ENCODE measurements around the gene TRERF1. TPM values are rescaled to one million over a fixed set of nuclear protein-coding genes. Genes with fewer than 3 reads are reported as not detected.

The TRERF1 gene
- total RNA-seq, 4 donors from 2014 or later, result 3.3 to 4.9 (median 3.8) TPM

DNA sequence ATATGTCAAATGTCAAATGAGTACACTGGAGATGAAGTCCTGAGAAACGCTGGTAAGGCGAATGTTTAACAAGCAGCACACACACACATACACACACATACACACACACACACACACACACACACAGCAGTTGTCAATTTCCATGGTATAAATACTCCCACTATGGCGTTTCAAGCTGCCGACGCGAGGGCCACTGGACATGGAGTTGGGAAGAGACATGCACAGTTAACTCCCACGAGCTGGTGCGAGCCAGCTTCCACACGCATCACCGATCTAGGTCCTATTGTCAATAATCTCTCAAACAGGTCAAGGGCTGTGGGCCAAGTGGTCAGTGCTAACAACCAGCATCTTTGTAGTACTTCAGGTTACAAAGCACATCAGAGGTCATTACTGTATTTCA, 58.9 kb downstream of the TRERF1 start:
- TF ChIP-seq, protein P1, sequence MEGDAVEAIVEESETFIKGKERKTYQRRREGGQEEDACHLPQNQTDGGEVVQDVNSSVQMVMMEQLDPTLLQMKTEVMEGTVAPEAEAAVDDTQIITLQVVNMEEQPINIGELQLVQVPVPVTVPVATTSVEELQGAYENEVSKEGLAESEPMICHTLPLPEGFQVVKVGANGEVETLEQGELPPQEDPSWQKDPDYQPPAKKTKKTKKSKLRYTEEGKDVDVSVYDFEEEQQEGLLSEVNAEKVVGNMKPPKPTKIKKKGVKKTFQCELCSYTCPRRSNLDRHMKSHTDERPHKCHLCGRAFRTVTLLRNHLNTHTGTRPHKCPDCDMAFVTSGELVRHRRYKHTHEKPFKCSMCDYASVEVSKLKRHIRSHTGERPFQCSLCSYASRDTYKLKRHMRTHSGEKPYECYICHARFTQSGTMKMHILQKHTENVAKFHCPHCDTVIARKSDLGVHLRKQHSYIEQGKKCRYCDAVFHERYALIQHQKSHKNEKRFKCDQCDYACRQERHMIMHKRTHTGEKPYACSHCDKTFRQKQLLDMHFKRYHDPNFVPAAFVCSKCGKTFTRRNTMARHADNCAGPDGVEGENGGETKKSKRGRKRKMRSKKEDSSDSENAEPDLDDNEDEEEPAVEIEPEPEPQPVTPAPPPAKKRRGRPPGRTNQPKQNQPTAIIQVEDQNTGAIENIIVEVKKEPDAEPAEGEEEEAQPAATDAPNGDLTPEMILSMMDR (IDR thresholded peaks at IDR 0.05; ENCODE audit: low read depth), result no peak

DNA sequence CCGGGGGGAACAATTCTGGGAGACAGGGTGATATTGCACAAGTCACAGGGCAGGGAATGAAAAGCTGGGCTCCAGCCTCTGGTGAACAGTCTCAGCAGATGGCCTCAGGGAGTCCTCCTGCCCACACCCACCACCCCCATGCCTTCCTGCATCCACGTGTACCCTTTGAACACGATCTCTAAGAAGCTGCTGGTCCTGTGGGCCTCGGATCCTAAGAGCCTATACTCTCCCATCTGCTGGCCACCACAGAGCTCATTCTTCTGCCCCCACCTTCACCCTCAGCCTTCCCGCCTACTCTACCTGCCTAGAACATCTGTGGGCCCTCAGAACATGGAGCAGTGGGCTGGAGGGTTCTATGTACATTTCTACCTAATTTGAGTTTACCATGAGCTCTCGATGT, 60.3 kb downstream of the TRERF1 start:
- TF ChIP-seq, protein P1 (IDR thresholded peaks at IDR 0.05; ENCODE audit: low read depth), result no peak

- TF ChIP-seq, protein P1 (IDR thresholded peaks at IDR 0.05; ENCODE audit: low read depth), result no peak
These were observed 61.3 kb downstream of the TRERF1 start for GRCh38 chr6:42390228-42390934.

GRCh38 chr6:42389736-42390135, 62.0 kb downstream of the TRERF1 start:
- TF ChIP-seq, protein P1 (IDR thresholded peaks at IDR 0.05; ENCODE audit: low read depth), result no peak

DNA sequence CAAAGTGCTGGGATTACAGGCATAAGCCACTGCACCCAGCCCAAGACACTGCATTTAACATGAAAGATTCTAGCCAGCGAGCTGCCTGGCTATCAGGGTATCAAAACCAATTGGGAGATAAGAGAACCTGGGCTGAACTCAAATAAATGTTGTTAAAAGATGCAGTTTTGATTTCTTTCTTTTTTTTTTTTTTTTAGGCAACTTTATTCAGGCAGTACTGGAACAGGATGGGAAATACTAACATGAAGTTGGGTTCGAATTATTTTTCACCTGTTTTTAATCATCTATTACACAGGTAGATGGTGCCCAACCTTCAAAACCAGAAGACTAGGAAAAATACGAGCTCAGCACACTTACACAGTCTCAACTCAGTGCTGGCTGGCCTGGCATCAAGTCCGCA, 63.7 kb downstream of the TRERF1 start:
- TF ChIP-seq, protein P1 (IDR thresholded peaks at IDR 0.05; ENCODE audit: low read depth), result no peak

DNA sequence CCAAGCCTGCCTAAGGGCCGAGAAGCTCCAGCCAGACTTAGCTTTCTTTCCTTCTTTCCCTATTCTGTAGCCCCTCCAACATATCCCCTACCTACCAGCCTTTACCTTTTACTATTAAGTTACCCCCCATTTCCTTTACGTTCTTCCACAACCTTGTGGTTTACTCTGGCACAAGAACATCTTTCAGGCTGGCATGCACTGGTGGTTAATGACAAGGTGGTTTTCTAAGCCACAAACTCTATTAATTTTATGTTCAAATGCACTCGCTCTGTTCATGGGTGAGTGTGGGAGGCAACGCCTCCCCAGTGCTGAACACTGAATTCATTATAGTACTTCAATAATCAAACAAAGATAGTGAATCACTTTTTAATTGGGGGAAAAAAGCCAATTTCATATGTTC, 64.4 kb downstream of the TRERF1 start:
- TF ChIP-seq, protein P1 (IDR thresholded peaks at IDR 0.05; ENCODE audit: low read depth), result no peak

GRCh38 chr6:42385339-42385738, 66.4 kb downstream of the TRERF1 start:
- TF ChIP-seq, protein P1 (IDR thresholded peaks at IDR 0.05; ENCODE audit: low read depth), result no peak

Data from subcutaneous adipose tissue (tissue), 4 donors.